Lower lobe of right lung (tissue), 2 donors: ENCODE data around the gene POLD4. TPM values are rescaled to one million over a fixed set of nuclear protein-coding genes. Genes with fewer than 3 reads are reported as not detected.
A peak's percentile ranks its signal among the peaks of the same experiment; 100 is the strongest.

Experiments used
- ATAC-seq, 2 donors: fragments of 200-7000 bp; cut with Tn5 transposase; one replicate each; pipeline ENCODE4 v1.9.1; 2020 to 2022; ENCODE audit warnings: mild to moderate bottlenecking in 2 of 2, moderate library complexity in 2 of 2
- DNase-seq: peaks from one replicate; pipeline ENCODE4 v3.0.0-alpha.2; 2020
- H3K27ac ChIP-seq: fragments of 200-600 bp; one replicate; pipeline ENCODE4 v1.8.0; 2022
- H3K27me3 ChIP-seq: fragments of 200-600 bp; one replicate; pipeline ENCODE4 v1.8.0; 2022; ENCODE audit warnings: low read depth
- H3K36me3 ChIP-seq: fragments of 200-600 bp; one replicate; pipeline ENCODE4 v1.8.0; 2022; ENCODE audit warnings: mild to moderate bottlenecking
- H3K4me1 ChIP-seq: fragments of 200-600 bp; one replicate; pipeline ENCODE4 v1.8.0; 2022
- H3K4me3 ChIP-seq: fragments of 200-600 bp; one replicate; pipeline ENCODE4 v1.8.0; 2022; ENCODE audit warnings: mild to moderate bottlenecking
- H3K9me3 ChIP-seq: fragments of 200-600 bp; one replicate; pipeline ENCODE4 v1.8.0; 2022
- intact Hi-C: fragments of 100-400 bp; cut with DNase I; formaldehyde crosslinking; loops from one replicate; pipeline ENCODE4 v1.11.0; 2022
- total RNA-seq: library from RNA; stranded (reverse); fragmentation: NEBNext Ultra II Directional; extraction: Animal tissue kit (Norgen Biotek cat#: 25700); gene quantifications from one replicate; pipeline ENCODE4 v1.2.1, GENCODE V29; 2021
- TF ChIP-seq, protein P1 (sequence below): fragments of 200-600 bp; IDR thresholded peaks from one replicate; pipeline ENCODE4 v1.8.0; 2022; ENCODE audit warnings: antibody characterized with exemption, mild to moderate bottlenecking
- donor health status: DM: no; HTN: yes; CAD: no; lungs with severe emphysema.

POLD4 gene
- total RNA-seq, 1 donor from 2014 or later, result 86.6 TPM

DNA sequence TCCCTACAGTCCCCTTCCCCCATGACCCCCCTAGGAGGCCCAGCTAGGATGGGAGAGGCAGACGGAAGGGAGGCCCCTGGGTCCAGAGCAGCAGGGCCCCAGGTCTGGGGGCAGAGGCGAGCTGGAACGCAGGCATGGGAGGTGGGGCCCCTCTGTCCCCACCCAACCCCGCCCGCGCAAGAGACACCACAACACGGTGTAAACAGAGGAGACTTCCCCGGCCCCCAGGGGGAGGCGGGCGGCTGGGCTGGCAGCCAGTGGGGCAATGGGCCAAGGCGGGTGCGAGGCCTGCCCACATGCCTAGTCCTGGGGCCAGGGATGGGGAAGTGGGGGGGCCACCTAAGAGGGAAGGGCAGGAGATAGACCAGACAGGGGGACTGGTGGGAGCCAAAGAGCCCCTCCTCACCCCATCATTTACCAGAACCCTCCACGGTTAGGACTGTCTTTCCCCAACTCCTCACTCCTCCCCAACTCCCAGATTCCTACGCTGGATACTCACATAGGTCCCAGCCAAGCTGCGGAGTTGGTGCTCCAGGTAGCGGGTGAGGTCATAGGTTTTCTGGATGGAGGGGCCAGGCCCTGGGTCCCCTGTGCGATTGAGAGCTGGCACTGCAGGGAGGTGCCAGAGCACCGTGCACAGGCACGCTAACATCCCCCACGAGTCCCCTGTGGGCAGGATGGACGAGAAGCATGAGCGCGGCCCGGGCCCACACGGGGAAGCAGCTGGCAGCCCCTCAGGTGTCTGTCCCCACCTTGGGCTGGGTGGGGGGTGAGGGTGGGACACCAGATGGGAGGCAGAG lies 13.8 kb upstream of the POLD4 start:
- Histone ChIP-seq H3K27me3 (no peaks in the 10 kb centered on the region), H3K36me3 (peaks cover 12% of the 10 kb centered on the region), H3K27ac (peak overlapping the region; percentile 38), H3K4me3 (peak overlapping the region; percentile 8), H3K4me1 (peaks cover 68% of the 10 kb centered on the region), H3K9me3 (no peaks in the 10 kb centered on the region)
- TF ChIP-seq, protein P1, sequence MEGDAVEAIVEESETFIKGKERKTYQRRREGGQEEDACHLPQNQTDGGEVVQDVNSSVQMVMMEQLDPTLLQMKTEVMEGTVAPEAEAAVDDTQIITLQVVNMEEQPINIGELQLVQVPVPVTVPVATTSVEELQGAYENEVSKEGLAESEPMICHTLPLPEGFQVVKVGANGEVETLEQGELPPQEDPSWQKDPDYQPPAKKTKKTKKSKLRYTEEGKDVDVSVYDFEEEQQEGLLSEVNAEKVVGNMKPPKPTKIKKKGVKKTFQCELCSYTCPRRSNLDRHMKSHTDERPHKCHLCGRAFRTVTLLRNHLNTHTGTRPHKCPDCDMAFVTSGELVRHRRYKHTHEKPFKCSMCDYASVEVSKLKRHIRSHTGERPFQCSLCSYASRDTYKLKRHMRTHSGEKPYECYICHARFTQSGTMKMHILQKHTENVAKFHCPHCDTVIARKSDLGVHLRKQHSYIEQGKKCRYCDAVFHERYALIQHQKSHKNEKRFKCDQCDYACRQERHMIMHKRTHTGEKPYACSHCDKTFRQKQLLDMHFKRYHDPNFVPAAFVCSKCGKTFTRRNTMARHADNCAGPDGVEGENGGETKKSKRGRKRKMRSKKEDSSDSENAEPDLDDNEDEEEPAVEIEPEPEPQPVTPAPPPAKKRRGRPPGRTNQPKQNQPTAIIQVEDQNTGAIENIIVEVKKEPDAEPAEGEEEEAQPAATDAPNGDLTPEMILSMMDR, result no peak
- DNase-seq, result no peak
- ATAC-seq, result peak; percentile 13 to 23
- intact Hi-C loops, result no loop called here

DNA sequence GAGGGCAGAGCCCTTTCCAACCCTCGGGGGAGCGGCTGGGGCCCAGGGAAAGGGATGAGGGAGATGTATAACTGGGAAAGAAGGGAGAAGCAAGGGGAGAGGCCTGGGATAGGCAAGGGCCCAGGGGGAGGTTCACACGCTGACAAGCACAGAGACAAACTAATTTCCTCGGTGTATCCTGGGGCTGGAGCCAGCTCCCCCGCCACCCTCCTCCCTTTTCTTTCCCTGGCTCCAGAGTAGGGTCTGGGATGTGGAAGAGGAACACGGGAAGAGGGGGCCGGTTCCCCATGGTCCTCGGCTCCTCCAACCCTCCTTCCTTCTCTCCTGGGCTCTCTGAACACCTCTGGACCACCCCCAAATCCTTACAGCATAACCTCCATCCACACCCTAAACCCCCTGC lies 13.2 kb upstream of the POLD4 start:
- ATAC-seq (no peak), DNase-seq (no peak)
- intact Hi-C loops, result no loop called here
- H3K27ac ChIP-seq, result peak overlapping the region; percentile 38
- H3K36me3 ChIP-seq, result peaks cover 12% of the 10 kb centered on the region
- TF ChIP-seq, protein P1, result no peak
- peak overlapping the region; percentile 8 for H3K4me3 ChIP-seq
- H3K9me3 ChIP-seq, result no peaks in the 10 kb centered on the region
- H3K27me3 ChIP-seq, result no peaks in the 10 kb centered on the region
- peaks cover 62% of the 10 kb centered on the region for H3K4me1 ChIP-seq

DNA sequence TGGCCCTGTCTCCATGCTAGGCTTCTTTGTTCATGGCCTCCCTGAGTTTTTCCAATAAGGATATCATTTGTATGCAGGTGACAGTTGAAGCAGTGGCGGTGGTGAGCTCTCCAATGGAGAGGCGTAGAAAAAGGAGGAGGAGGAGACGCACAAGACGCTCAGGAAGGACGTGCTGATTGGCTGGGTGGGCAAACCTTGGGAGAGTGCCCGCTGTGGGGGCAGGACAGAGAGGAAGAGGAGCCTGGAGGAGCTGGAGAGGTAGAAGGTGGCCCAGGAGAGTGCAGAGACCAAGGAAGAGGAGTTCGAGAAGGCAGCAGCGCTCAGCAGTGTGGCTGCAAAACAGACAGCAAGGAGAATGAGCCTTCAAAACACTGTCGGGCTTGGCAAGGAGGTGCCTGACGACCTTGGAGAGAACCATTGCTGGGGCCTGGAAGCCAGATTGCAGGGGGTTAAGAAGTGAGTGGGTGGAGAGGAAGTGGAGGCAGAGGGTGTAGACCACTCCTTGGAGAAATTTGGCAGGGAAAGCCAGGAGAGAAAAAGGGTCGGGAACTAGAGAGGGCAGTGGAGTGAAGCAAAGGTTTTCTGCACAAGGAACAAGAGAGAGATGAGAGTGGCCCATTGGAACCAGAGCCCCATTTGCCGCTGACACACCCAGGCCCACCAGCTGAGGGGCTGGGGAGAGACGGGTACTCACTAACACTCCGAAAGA lies 12.5 kb upstream of the POLD4 start:
- Histone ChIP-seq H3K4me1 (peaks cover 56% of the 10 kb centered on the region), H3K9me3 (no peaks in the 10 kb centered on the region), H3K36me3 (peaks cover 12% of the 10 kb centered on the region), H3K27ac (peak overlapping the region; percentile 38), H3K27me3 (no peaks in the 10 kb centered on the region), H3K4me3 (peak overlapping the region; percentile 8)
- no peak for DNase-seq
- ATAC-seq, result no peak
- TF ChIP-seq, protein P1, result no peak
- intact Hi-C loops, result no loop called here

DNA sequence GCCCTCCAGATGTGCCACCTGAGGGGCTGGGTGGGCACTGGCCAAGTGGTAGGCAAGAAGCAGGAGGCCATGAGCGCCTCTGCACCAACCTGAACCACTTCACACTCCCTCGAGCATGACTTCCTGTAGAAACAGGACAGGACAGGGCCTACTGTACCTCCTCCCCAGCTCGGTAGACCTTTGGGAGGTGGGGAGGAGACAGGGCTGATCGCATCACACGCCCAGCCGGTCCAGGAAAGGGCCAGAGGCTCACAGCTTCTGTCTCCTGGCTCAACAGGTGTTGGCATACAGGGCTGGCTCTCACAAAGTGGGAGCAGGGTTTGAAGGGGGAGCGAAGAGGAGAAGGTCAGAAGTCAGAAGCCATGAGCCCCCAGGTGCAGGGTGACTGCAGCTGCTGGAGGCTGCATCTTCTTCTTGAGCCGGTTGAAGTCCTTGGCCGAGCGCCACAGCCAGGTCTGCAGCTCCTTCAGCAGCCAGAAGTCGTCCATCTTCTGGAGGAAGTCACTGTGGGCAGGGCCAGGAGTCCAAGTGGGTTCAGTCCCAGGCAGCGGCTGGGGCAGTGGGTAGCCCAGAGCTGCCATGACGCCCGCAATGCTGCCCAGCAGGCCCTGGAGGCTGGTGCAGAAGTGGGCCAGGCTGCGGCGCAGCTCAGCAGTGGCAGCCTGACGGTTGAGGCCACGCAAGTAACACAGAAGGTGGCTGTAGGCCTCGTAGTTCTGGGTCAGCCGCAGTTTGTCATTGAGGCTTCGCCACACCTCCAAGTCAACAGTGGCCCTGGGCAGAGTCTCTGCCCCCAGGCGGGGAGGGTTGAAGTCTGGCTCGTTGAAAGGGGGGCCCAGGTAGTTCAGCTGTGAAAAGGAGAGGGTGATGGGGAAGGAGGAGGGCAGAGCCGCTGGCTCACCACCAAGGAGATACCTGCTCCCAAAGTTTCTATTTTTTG lies 11.7 kb upstream of the POLD4 start:
- H3K27ac ChIP-seq, result no peak overlapping the region
- no peaks in the 10 kb centered on the region for H3K27me3 ChIP-seq
- H3K4me1 ChIP-seq, result peaks cover 47% of the 10 kb centered on the region
- DNase-seq (no peak), ATAC-seq (no peak)
- peaks cover 12% of the 10 kb centered on the region for H3K36me3 ChIP-seq
- TF ChIP-seq, protein P1, result no peak
- H3K4me3 ChIP-seq, result no peak overlapping the region
- no peaks in the 10 kb centered on the region for H3K9me3 ChIP-seq
- intact Hi-C loops, result no loop called here

DNA sequence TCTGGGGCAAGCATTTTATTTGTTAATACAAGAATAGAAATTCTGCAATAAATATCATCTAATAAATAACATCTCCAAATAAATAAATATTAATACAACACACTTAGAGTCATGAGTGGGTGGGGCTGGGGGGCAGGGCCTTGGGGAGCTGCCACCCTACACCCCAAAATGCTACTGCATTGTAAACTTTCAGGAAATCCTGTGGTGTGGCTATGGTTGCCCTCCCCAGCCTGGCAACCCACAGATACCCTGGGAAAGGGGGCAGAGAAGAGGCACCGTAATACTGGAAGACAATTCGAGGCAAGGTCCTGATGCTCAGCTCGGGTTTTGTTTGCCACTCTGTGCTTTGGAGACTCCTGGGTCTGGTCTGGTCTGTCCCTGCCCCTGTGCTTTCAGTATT lies 10.8 kb upstream of the POLD4 start:
- no peaks in the 10 kb centered on the region for H3K9me3 ChIP-seq
- peaks cover 12% of the 10 kb centered on the region for H3K36me3 ChIP-seq
- H3K27ac ChIP-seq, result no peak overlapping the region
- H3K27me3 ChIP-seq, result no peaks in the 10 kb centered on the region
- no peak for DNase-seq
- peaks cover 39% of the 10 kb centered on the region for H3K4me1 ChIP-seq
- TF ChIP-seq, protein P1, result no peak
- ATAC-seq, result no peak
- no peak overlapping the region for H3K4me3 ChIP-seq
- intact Hi-C loops, result no loop called here
